ENCODE measurements around the gene UNC50.

The UNC50 gene

DNA sequence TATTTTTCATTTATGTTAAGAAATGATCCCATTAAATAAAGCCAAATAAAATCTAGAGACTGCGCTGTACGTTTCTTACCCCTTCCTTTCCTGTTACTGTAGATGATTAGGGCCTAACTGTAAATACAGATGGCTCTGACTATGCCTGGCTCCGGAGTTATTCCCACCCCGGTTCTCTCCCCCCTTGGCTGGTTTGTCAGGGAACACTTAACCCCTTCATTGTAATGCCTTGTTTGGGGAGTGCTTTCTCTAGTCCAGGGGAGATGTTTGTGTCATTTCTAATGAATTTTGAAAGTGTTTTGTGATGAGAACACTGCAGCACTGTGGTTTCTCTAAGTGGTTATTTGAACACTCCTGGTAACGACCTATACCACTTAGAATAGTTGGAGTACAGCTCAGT, 8.8 kb downstream of the UNC50 start:
- peaks cover 55% of the 10 kb centered on the region for H3K36me3 ChIP-seq (ENCODE audit: insufficient read depth, low read length)
- H3K27ac ChIP-seq (ENCODE audit: low read depth, low read length, poor library complexity, severe bottlenecking), result no peak overlapping the region
- no peaks in the 10 kb centered on the region for H3K27me3 ChIP-seq (ENCODE audit: insufficient read depth, low read length)
- no peak overlapping the region for H3K9ac ChIP-seq (ENCODE audit: low read length)
- H3F3A ChIP-seq (ENCODE audit: insufficient read depth, low read length), result no peaks in the 10 kb centered on the region
- H3K4me2 ChIP-seq (ENCODE audit: low read length), result no peak overlapping the region
- TF ChIP-seq, protein P1, sequence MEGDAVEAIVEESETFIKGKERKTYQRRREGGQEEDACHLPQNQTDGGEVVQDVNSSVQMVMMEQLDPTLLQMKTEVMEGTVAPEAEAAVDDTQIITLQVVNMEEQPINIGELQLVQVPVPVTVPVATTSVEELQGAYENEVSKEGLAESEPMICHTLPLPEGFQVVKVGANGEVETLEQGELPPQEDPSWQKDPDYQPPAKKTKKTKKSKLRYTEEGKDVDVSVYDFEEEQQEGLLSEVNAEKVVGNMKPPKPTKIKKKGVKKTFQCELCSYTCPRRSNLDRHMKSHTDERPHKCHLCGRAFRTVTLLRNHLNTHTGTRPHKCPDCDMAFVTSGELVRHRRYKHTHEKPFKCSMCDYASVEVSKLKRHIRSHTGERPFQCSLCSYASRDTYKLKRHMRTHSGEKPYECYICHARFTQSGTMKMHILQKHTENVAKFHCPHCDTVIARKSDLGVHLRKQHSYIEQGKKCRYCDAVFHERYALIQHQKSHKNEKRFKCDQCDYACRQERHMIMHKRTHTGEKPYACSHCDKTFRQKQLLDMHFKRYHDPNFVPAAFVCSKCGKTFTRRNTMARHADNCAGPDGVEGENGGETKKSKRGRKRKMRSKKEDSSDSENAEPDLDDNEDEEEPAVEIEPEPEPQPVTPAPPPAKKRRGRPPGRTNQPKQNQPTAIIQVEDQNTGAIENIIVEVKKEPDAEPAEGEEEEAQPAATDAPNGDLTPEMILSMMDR (IDR thresholded peaks at IDR 0.05; ENCODE audit: low read length), result no peak
- no peak for TF ChIP-seq EZH2 (IDR thresholded peaks at IDR 0.05; ENCODE audit: borderline replicate concordance, low read length)
- H3K4me3 ChIP-seq (ENCODE audit: low read depth, low read length, poor library complexity, severe bottlenecking), result no peak overlapping the region
- H3K4me1 ChIP-seq (ENCODE audit: insufficient read depth, low read length, severe bottlenecking), result no peaks in the 10 kb centered on the region
- H3K79me2 ChIP-seq (ENCODE audit: insufficient read depth, low read length), result no peaks in the 10 kb centered on the region
- no peak overlapping the region for H2AFZ ChIP-seq (ENCODE audit: low read length)
- H3K9me3 ChIP-seq (ENCODE audit: low read length), result no peaks in the 10 kb centered on the region
- no peaks in the 10 kb centered on the region for H4K20me1 ChIP-seq (ENCODE audit: insufficient read depth, low read length)
- no peaks in the 10 kb centered on the region for H3K9me2 ChIP-seq (ENCODE audit: low read depth, low read length)

DNA sequence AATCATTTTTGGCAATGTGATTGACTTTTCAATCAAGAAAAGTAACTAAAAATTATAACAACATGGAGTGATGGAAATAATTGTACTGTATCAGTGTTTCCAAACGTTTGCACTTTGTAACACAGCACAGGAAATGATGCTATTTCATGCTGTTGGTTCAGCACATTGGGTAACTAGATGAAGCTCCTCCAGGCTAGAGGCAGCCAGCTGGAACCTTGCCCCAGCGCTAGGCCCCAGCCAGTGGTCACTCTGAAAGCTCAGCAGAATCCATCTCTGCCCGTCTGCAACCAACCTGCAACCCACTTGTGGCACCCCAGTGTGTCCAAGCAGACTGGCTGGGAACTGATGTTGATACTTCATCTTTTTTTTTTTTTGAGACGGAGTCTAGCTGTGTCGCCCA, 15.3 kb downstream of the UNC50 start:
- H3K4me2 ChIP-seq (ENCODE audit: low read length), result peak overlapping the region; percentile 20; the same call in 1 of the 2 replicates
- H3K9me3 ChIP-seq (ENCODE audit: low read length), result no peaks in the 10 kb centered on the region
- H3K4me1 ChIP-seq (ENCODE audit: insufficient read depth, low read length, severe bottlenecking), result peaks cover 14% of the 10 kb centered on the region
- H4K20me1 ChIP-seq (ENCODE audit: insufficient read depth, low read length), result no peaks in the 10 kb centered on the region
- no peaks in the 10 kb centered on the region for H3K79me2 ChIP-seq (ENCODE audit: insufficient read depth, low read length)
- no peak overlapping the region for H3K27ac ChIP-seq (ENCODE audit: low read depth, low read length, poor library complexity, severe bottlenecking)
- no peak overlapping the region for H3K4me3 ChIP-seq (ENCODE audit: low read depth, low read length, poor library complexity, severe bottlenecking)
- H3F3A ChIP-seq (ENCODE audit: insufficient read depth, low read length), result no peaks in the 10 kb centered on the region
- no peaks in the 10 kb centered on the region for H3K9me2 ChIP-seq (ENCODE audit: low read depth, low read length)
- no peaks in the 10 kb centered on the region for H3K27me3 ChIP-seq (ENCODE audit: insufficient read depth, low read length)
- no peaks in the 10 kb centered on the region for H3K36me3 ChIP-seq (ENCODE audit: insufficient read depth, low read length)
- no peak overlapping the region for H2AFZ ChIP-seq (ENCODE audit: low read length)
- no peak overlapping the region for H3K9ac ChIP-seq (ENCODE audit: low read length)
- TF ChIP-seq, protein P1 (IDR thresholded peaks at IDR 0.05; ENCODE audit: low read length), result no peak
- TF ChIP-seq EZH2 (IDR thresholded peaks at IDR 0.05; ENCODE audit: borderline replicate concordance, low read length), result no peak

DNA sequence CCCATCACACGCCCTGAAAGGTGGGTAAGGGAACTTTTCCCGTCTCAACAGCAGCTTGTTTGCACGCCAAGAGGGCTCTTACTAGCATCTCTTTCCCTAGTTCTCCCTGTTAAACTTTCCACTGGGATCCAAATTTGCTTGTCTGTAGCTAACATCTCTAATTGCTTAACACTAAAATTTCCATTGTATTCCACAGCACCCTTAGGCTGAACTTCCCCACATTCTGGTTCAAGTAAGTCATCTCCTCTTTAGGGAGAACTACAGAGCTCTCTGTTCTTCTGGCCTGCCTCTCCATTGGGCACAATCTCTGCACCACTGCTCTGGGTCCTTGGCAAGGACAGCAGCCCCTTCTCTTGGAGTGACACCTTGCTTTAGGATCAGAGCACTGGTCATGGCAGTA, 24.0 kb downstream of the UNC50 start:
- Histone ChIP-seq H3K9me3 (ENCODE audit: low read length) (no peaks in the 10 kb centered on the region), H3K27me3 (ENCODE audit: insufficient read depth, low read length) (no peaks in the 10 kb centered on the region), H3K27ac (ENCODE audit: low read depth, low read length, poor library complexity, severe bottlenecking) (no peak overlapping the region), H3K9ac (ENCODE audit: low read length) (no peak overlapping the region), H3K4me3 (ENCODE audit: low read depth, low read length, poor library complexity, severe bottlenecking) (no peak overlapping the region), H3K4me1 (ENCODE audit: insufficient read depth, low read length, severe bottlenecking) (no peaks in the 10 kb centered on the region), H3K36me3 (ENCODE audit: insufficient read depth, low read length) (no peaks in the 10 kb centered on the region), H3F3A (ENCODE audit: insufficient read depth, low read length) (no peaks in the 10 kb centered on the region), H2AFZ (ENCODE audit: low read length) (no peak overlapping the region), H4K20me1 (ENCODE audit: insufficient read depth, low read length) (no peaks in the 10 kb centered on the region), H3K9me2 (ENCODE audit: low read depth, low read length) (no peaks in the 10 kb centered on the region), H3K4me2 (ENCODE audit: low read length) (no peak overlapping the region), H3K79me2 (ENCODE audit: insufficient read depth, low read length) (no peaks in the 10 kb centered on the region)
- TF ChIP-seq, protein P1 (IDR thresholded peaks at IDR 0.05; ENCODE audit: low read length), result no peak
- TF ChIP-seq EZH2 (IDR thresholded peaks at IDR 0.05; ENCODE audit: borderline replicate concordance, low read length), result no peak
